MCF 10A (cell line): ENCODE measurements around the gene MAPK1. TPM values are rescaled to one million over a fixed set of nuclear protein-coding genes. Genes with fewer than 3 reads are reported as not detected.
"Not testable (repeated sequence)": the region's sequence is repeated elsewhere in the genome, so short reads cannot be mapped to it uniquely, and the experiment has no call there.

Source experiments
- BruUV-seq: library from RNA; stranded (reverse); fragments of 400-500 nt; replicated peaks from 2 replicates; lab custom pipeline; 2021; lab: Mats Ljungman, UMichigan
- CTCF ChIA-PET: fragments of 300-600 bp; sonication (Branson Sonifier 250); formaldehyde crosslinking; extraction: SDS; loops from one replicate; lab custom pipeline; 2021; ENCODE audit warnings: antibody characterized with exemption, inconsistent platforms; lab: Yijun Ruan, JAX
- POLR2A ChIA-PET: fragments of 300-600, 350-650 bp; sonication (Branson Sonifier 250); formaldehyde crosslinking; extraction: SDS; loops from one replicate; lab custom pipeline; 2020; ENCODE audit warnings: antibody characterized with exemption, inconsistent platforms; lab: Yijun Ruan, JAX
- DNase-seq: peaks from one replicate; pipeline ENCODE4 v3.0.0-alpha.2; 2018; ENCODE audit not compliant: unreplicated experiment
- H3K27ac Mint-ChIP-seq: one replicate; pipeline ENCODE4 v1.8.0; 2022; ENCODE audit warnings: mild to moderate bottlenecking, low read depth, mixed read lengths; ENCODE audit not compliant: unreplicated experiment
- H3K27me3 Mint-ChIP-seq: one replicate; pipeline ENCODE4 v1.8.0; 2022; ENCODE audit warnings: mixed read lengths; ENCODE audit not compliant: insufficient read depth, unreplicated experiment
- H3K36me3 Mint-ChIP-seq: one replicate; pipeline ENCODE4 v1.8.0; 2022; ENCODE audit warnings: mild to moderate bottlenecking, moderate library complexity, mixed read lengths; ENCODE audit not compliant: insufficient read depth, unreplicated experiment
- H3K4me1 Mint-ChIP-seq: one replicate; pipeline ENCODE4 v1.8.0; 2022; ENCODE audit warnings: mixed read lengths; ENCODE audit not compliant: insufficient read depth, unreplicated experiment
- H3K4me3 Mint-ChIP-seq: one replicate; pipeline ENCODE4 v1.8.0; 2022; ENCODE audit warnings: mild to moderate bottlenecking, moderate library complexity, mixed read lengths; ENCODE audit not compliant: unreplicated experiment
- H3K9me3 Mint-ChIP-seq: one replicate; pipeline ENCODE4 v1.8.0; 2022; ENCODE audit warnings: mixed read lengths; ENCODE audit not compliant: unreplicated experiment
- intact Hi-C: fragments of 100-400 bp; cut with micrococcal nuclease; formaldehyde crosslinking; loops from 2 replicates; pipeline ENCODE4 v1.14.1; 2022
- total RNA-seq: library from RNA; stranded (reverse); gene quantifications from 2 replicates; pipeline ENCODE4 v1.2.3, GENCODE V29; 2022
- TF ChIP-seq, protein P1 (sequence below): fragments of 200-600 bp; IDR thresholded peaks from one replicate; pipeline ENCODE4 v1.8.0; 2022; ENCODE audit warnings: antibody characterized with exemption, mild to moderate bottlenecking; ENCODE audit not compliant: unreplicated experiment

MAPK1 gene
- total RNA-seq, 1 experiment from 2014 or later = 123 TPM

- H3K27ac Mint-ChIP-seq = no peak overlapping the region
- peaks cover 53% of the 10 kb centered on the region for H3K36me3 Mint-ChIP-seq
- H3K4me3 Mint-ChIP-seq = no peak overlapping the region
- H3K27me3 Mint-ChIP-seq = no peaks in the 10 kb centered on the region
- BruUV-seq = no TSS peak
- ChIA-PET CTCF (interaction anchor here (0.7 kb wide), 1 partner anchor 155 kb away, joined by 3 read pairs; the partner anchor contains the start of gene PPM1F), POLR2A (interaction anchor here (0.9 kb wide), 1 partner anchor 29 kb away, joined by 3 read pairs; no protein-coding TSS in a partner anchor)
- intact Hi-C loops = no loop called here
- DNase-seq = no peak
- H3K9me3 Mint-ChIP-seq = no peaks in the 10 kb centered on the region
- TF ChIP-seq, protein P1, sequence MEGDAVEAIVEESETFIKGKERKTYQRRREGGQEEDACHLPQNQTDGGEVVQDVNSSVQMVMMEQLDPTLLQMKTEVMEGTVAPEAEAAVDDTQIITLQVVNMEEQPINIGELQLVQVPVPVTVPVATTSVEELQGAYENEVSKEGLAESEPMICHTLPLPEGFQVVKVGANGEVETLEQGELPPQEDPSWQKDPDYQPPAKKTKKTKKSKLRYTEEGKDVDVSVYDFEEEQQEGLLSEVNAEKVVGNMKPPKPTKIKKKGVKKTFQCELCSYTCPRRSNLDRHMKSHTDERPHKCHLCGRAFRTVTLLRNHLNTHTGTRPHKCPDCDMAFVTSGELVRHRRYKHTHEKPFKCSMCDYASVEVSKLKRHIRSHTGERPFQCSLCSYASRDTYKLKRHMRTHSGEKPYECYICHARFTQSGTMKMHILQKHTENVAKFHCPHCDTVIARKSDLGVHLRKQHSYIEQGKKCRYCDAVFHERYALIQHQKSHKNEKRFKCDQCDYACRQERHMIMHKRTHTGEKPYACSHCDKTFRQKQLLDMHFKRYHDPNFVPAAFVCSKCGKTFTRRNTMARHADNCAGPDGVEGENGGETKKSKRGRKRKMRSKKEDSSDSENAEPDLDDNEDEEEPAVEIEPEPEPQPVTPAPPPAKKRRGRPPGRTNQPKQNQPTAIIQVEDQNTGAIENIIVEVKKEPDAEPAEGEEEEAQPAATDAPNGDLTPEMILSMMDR = no peak
- no peaks in the 10 kb centered on the region for H3K4me1 Mint-ChIP-seq
Observed at GRCh38 chr22:21797444-21798221, 69.8 kb downstream of the MAPK1 start.

- no peak for DNase-seq
- H3K36me3 Mint-ChIP-seq = peaks cover 50% of the 10 kb centered on the region
- CTCF ChIA-PET = interaction anchor here (0.6 to 0.7 kb wide), 2 partner anchors 156 to 176 kb away, joined by 3 read pairs; partner anchors contain the start of gene PPM1F
- H3K27ac Mint-ChIP-seq = no peak overlapping the region
- intact Hi-C loops = no loop called here
- POLR2A ChIA-PET = no interaction called here
- no peaks in the 10 kb centered on the region for H3K27me3 Mint-ChIP-seq
- H3K4me3 Mint-ChIP-seq = no peak overlapping the region
- H3K9me3 Mint-ChIP-seq = no peaks in the 10 kb centered on the region
- BruUV-seq = no TSS peak
- H3K4me1 Mint-ChIP-seq = peaks cover 2% of the 10 kb centered on the region
- TF ChIP-seq, protein P1 = no peak
Observed at GRCh38 chr22:21796863-21797262, 70.6 kb downstream of the MAPK1 start.

- no peaks in the 10 kb centered on the region for H3K27me3 Mint-ChIP-seq
- DNase-seq = no peak
- no peak overlapping the region for H3K27ac Mint-ChIP-seq
- H3K4me3 Mint-ChIP-seq = no peak overlapping the region
- ChIA-PET CTCF (interaction anchor here (0.6 to 1.1 kb wide), 2 partner anchors 11 to 176 kb away, joined by 3 to 4 read pairs; no protein-coding TSS in a partner anchor), POLR2A (no interaction called here)
- peaks cover 6% of the 10 kb centered on the region for H3K4me1 Mint-ChIP-seq
- intact Hi-C loops = no loop called here
- no TSS peak for BruUV-seq
- TF ChIP-seq, protein P1 = no peak
- no peaks in the 10 kb centered on the region for H3K9me3 Mint-ChIP-seq
- H3K36me3 Mint-ChIP-seq = peaks cover 45% of the 10 kb centered on the region
Observed at GRCh38 chr22:21796231-21796630, 71.2 kb downstream of the MAPK1 start.

DNA sequence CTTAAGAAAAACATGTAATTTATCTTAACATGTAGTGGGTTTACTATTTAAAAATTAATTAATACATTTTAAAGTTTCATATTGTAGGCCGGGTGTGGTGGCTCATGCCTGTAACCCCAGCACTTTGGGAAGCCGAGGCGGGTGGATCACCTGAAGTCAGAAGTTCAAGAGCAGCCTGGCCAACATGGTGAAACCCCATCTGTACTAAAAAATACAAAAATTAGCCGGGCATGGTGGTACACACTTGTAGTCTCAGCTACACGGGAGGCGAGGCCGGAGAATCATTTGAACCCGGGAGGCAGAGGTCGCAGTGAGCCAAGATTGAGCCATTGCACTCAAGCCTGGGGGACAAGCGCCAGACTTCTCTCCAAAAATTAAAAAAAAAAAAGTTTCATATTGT lies 73.7 kb downstream of the MAPK1 start:
- DNase-seq, CTCF ChIA-PET, H3K27ac Mint-ChIP-seq, POLR2A ChIA-PET, H3K9me3 Mint-ChIP-seq, H3K27me3 Mint-ChIP-seq, intact Hi-C loops, BruUV-seq, H3K4me3 Mint-ChIP-seq, H3K4me1 Mint-ChIP-seq: not testable (repeated sequence)
- H3K36me3 Mint-ChIP-seq = peaks cover 36% of the 10 kb centered on the region
